Lung (tissue), 12 donors: ENCODE results near the gene TPD52L2. TPM values are rescaled to one million over a fixed set of nuclear protein-coding genes. Genes with fewer than 3 reads are reported as not detected.
A peak's percentile ranks its signal among the peaks of the same experiment; 100 is the strongest.

Experiments
- ATAC-seq: fragments of 200-7000 bp; cut with Tn5 transposase; one replicate; pipeline ENCODE4 v1.9.1; 2020; ENCODE audit warnings: moderate number of reproducible peaks; ENCODE audit not compliant: insufficient read depth, low FRiP score
- DNase-seq, 3 donors: peaks; one replicate each; pipeline ENCODE4 v3.0.0-alpha.2; 2013 to 2017
- H3K27ac ChIP-seq, 2 donors: one replicate each; pipeline ENCODE4 v1.5.1; 2013; ENCODE audit warnings: mild to moderate bottlenecking in 2 of 2, moderate library complexity in 2 of 2, control low read depth in 1 of 2, inconsistent platforms in 1 of 2, low read depth in 1 of 2, low read length in 1 of 2
- H3K27me3 ChIP-seq, 3 donors: one replicate each; pipeline ENCODE4 v1.5.1; 2013; ENCODE audit warnings: low read length in 2 of 3; ENCODE audit not compliant: control insufficient read depth in 3 of 3, insufficient read depth in 3 of 3
- H3K36me3 ChIP-seq, 4 donors: one replicate each; pipeline ENCODE4 v1.5.1; 2013; ENCODE audit warnings: low read length in 4 of 4, mild to moderate bottlenecking in 1 of 4, moderate library complexity in 1 of 4; ENCODE audit not compliant: control insufficient read depth in 4 of 4, insufficient read depth in 4 of 4
- H3K4me1 ChIP-seq, 5 donors: one replicate each; pipeline ENCODE4 v1.5.1; 2013; ENCODE audit warnings: low read length in 5 of 5, mild to moderate bottlenecking in 2 of 5, moderate library complexity in 1 of 5; ENCODE audit not compliant: control insufficient read depth in 5 of 5, insufficient read depth in 5 of 5
- H3K4me3 ChIP-seq: one replicate; pipeline ENCODE4 v1.5.1; 2013; ENCODE audit warnings: mild to moderate bottlenecking, control low read depth, moderate library complexity
- H3K9ac ChIP-seq, 2 donors: one replicate each; pipeline ENCODE4 v1.5.1; 2013; ENCODE audit warnings: low read length in 2 of 2, control low read depth in 1 of 2; ENCODE audit not compliant: insufficient read depth in 1 of 2
- H3K9me3 ChIP-seq, 4 donors: one replicate each; pipeline ENCODE4 v1.5.1; 2013; ENCODE audit warnings: low read length in 3 of 4, mild to moderate bottlenecking in 1 of 4, moderate library complexity in 1 of 4; ENCODE audit not compliant: control insufficient read depth in 4 of 4, insufficient read depth in 3 of 4
- CTCF ChIP-seq: IDR thresholded peaks from 2 replicates; pipeline ENCODE4 v1.5.1; 2012; ENCODE audit warnings: mild to moderate bottlenecking; ENCODE audit errors: control extremely low read depth, extremely low read depth
- WGBS, 2 donors: extraction: QIAGEN DNeasy Blood & Tissue Kit; methylation state at CpG; one replicate each; pipeline ENCODE4 v1.1.7; 2013; 5-methylcytosine and 5-hydroxymethylcytosine counted together
- polyA plus RNA-seq, 2 donors: library from polyadenylated mRNA; stranded (reverse); fragments of 200-250 nt; gene quantifications; one replicate each; pipeline ENCODE4 v1.2.1, GENCODE V29; 2013
- total RNA-seq, 2 donors: library from RNA; depleted of rRNA in 1 of 2; stranded (reverse); fragments of >200 nt in 1 of 2; gene quantifications; one replicate each; pipeline ENCODE4 v1.2.1, GENCODE V29; 2014 to 2021
- donor health status: control.
- donor health status: control.
- donor health status: Bipolar disorder and iron deficiency.
- donor health status: healthy.
- donor health status: DM: yes; HTN: yes; CAD: no.

The TPD52L2 gene
- total and polyA plus RNA-seq, 4 donors = 66.2 to 130 (median 79.3) TPM

GRCh38 chr20:63886921-63887320 is 21.9 kb downstream of the TPD52L2 start:
- Histone ChIP-seq H3K27me3 (no peaks in the 10 kb centered on the region), H3K4me3 (no peak overlapping the region), H3K27ac (no peak overlapping the region), H3K9me3 (no peaks in the 10 kb centered on the region), H3K9ac (no peak overlapping the region), H3K36me3 (peaks cover 9 to 78% (median 13%) of the 10 kb centered on the region in 4 donors), H3K4me1 (peaks cover 0 to 3% (median 0%) of the 10 kb centered on the region in 5 donors)
- ATAC-seq = no peak
- WGBS, 2 donors = 95 to 96% methylated on average over 11 of the region's 11 CpGs
- TF ChIP-seq CTCF = no peak
- DNase-seq = no peak

GRCh38 chr20:63889241-63890200 is 24.5 kb downstream of the TPD52L2 start:
- 62 to 84% methylated on average over 25 of the region's 25 CpGs for WGBS, 2 donors
- Histone ChIP-seq H3K27me3 (no peaks in the 10 kb centered on the region), H3K4me3 (no peak overlapping the region), H3K9ac (no peak overlapping the region), H3K4me1 (peaks cover 0 to 5% (median 3%) of the 10 kb centered on the region in 5 donors), H3K9me3 (no peaks in the 10 kb centered on the region), H3K36me3 (peaks cover 8 to 56% (median 11%) of the 10 kb centered on the region in 4 donors), H3K27ac (peak overlapping the region in 1 of 2 donors; percentile 3)
- DNase-seq = no peak
- no peak for TF ChIP-seq CTCF
- no peak for ATAC-seq

GRCh38 chr20:63890201-63890576 is 25.1 kb downstream of the TPD52L2 start:
- Histone ChIP-seq H3K36me3 (peaks cover 8 to 51% (median 11%) of the 10 kb centered on the region in 4 donors), H3K27ac (peak overlapping the region in 1 of 2 donors; percentile 3), H3K9me3 (no peaks in the 10 kb centered on the region), H3K4me3 (no peak overlapping the region), H3K9ac (no peak overlapping the region), H3K4me1 (peaks cover 0 to 5% (median 3%) of the 10 kb centered on the region in 5 donors), H3K27me3 (no peaks in the 10 kb centered on the region)
- no peak for TF ChIP-seq CTCF
- WGBS, 2 donors = 45 to 66% methylated on average over 7 of the region's 7 CpGs
- no peak for DNase-seq
- ATAC-seq = no peak
